Measurements from ENCODE around the gene CYP27B1. TPM values are rescaled to one million over a fixed set of nuclear protein-coding genes. Genes with fewer than 3 reads are reported as not detected.

The CYP27B1 gene
- total RNA-seq, 2 experiments from 2014 or later: 10.8 to 11.4 TPM

DNA sequence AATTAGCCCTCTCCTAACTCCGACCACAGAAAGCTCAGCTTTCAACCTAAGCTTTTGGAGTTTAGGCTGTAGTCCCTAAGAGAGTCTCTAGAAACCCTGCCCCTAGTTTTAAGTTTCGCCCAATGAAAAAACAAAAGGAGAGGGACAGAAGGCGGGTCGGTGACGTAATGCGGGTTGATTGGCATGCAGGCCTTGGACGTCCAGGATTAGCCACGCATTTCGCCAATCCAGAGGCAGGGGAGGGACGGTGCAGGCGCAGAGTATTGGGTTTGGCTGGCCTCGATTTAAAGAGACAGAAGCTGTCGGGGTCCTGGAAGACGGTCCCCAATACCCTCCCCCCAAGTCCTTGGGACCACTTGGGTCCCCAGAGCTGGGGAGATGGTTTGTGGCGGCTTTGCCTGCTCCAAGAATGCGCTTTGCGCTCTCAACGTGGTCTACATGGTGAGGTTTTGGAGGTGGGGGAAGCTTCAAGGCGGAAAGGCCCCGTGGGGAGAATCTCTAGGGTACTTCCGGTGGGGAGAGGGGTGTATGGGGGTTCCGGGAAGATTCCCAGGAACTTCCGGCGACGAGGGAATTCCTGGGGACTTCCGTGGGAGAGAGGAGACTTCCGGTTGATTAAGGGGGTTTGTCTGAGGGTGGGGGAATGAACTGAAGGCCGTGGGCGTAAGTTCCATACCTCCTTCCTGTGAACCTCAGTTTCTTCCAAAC lies 21.9 kb downstream of the CYP27B1 start, which contains the start of gene TSPAN31:
Gene TSPAN31 (plus strand): TSS at position 263 of the 708 bp plus-strand sequence. CDS start 116 bp downstream, at position 379.
- POLR2A ChIA-PET: interaction anchor here (0.5 to 1.0 kb wide), 4 partner anchors 12 to 198 kb away, joined by 3 to 6 read pairs (median 3); partner anchors contain the start of gene DCTN2

DNA sequence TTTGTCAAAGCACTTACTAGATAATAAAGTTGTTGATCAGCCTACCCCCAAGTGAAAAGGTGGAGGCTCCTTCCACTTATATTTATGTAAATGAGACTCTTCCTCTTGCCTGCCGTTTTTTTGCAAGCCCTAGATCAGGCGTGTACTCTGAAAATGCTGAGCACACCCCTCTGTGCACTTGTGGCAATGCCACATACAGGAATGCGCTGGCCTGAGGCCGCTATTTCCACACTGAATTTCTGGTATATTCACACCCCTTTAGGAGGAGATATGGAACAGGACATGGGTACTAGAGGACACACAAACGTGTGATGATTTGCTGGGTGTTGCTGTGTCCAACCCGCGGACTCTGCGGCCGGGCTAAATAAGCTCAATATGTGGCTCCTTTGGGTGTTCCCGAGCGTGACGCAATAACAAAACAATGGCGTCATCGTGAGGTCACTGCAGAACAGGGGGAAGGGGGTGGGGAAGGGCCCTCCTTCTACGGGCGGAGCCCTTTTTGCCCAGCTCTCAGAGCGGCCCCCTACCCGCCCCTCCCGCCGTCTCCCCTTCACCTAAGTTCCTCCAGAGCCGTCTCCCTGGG lies 22.6 kb downstream of the CYP27B1 start:
- POLR2A ChIA-PET: interaction anchor here (0.5 to 1.0 kb wide), 4 partner anchors 12 to 198 kb away, joined by 3 to 6 read pairs (median 3); partner anchors contain the start of gene DCTN2

More for the DNA sequence above, 21.9 kb downstream of the CYP27B1 start, which contains the start of gene TSPAN31:
- CTCF ChIA-PET: interaction anchor here (1.1 to 1.2 kb wide), 4 partner anchors 11 to 154 kb away, joined by 3 to 5 read pairs (median 4); partner anchors contain the start of gene TSFM

DNA sequence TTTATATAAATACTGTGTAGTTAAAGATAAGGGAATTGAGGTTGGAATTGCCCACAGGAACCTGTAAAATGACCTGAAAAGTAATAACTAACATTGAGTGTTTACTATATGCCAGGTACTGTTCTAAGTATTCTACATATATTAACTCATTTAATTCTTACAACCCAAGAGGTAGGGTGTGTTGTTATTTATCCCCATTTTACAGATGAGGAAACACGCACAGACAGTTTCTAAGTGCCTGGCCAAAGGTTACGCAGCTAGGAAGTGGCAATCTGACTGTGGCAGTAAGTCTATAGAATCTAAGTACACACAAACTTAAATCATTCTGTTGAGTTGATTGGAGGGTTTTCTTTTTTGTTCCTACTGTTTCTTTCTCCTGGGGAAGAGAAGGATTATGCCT lies 23.1 kb downstream of the CYP27B1 start:
- ChIA-PET POLR2A (no interaction called here), CTCF (interaction anchor here (1.1 kb wide), 1 partner anchor 155 kb away, joined by 4 read pairs; no protein-coding TSS in a partner anchor)

More for the DNA sequence above, 22.6 kb downstream of the CYP27B1 start:
- CTCF ChIA-PET: interaction anchor here (1.1 to 1.2 kb wide), 4 partner anchors 12 to 155 kb away, joined by 3 to 5 read pairs (median 4); partner anchors contain the start of gene TSFM

DNA sequence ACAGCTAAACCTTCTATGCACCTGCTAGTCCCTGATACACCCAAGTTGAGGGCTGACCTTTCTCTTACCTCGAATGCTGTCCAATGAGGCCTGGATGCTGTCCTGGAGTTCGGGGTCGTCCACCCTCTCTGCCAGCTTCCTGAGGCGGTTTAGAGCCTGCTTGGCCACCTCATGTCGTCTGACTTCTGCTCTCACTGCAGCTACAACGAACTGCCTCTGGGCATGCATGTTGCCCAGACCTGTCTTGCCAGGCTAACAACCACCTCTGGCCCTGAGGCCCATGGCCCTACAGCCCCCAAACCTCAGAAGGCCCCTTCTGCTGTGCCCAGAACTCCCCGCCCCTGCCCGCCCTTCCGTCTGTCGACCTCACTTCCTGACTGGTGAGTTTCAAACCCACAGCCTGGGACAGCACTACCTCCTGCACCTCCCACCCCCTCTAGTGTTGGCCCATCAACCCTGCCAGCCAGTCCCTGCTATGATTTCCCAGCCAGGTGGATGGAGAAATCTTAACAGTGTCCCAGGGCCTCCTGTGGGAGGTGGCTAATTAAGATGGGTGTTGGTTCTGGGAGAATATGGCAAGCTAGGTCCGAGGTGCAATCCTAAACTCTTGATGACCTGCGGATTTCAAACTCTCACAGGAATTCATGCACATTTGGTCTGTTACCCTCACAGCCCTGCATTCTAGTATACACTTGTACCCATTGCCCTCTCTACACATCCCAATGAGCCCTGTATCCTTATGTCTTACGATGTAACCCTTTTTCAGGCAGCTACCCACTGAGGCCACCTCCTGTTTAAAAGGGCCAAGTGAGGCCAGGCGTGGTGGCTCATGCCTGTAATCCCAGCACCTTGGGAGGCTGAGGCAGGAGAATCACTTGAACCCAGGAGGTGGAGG lies 24.8 kb downstream of the CYP27B1 start:
- CTCF ChIA-PET: interaction anchor here (0.6 to 1.9 kb wide), 7 partner anchors 9 to 115 kb away, joined by 3 to 9 read pairs (median 4); partner anchors contain the start of gene OS9
- POLR2A ChIA-PET: interaction anchor here (0.6 to 1.2 kb wide), 2 partner anchors 48 to 174 kb away, joined by 4 to 5 read pairs; partner anchors contain the start of gene OS9

DNA sequence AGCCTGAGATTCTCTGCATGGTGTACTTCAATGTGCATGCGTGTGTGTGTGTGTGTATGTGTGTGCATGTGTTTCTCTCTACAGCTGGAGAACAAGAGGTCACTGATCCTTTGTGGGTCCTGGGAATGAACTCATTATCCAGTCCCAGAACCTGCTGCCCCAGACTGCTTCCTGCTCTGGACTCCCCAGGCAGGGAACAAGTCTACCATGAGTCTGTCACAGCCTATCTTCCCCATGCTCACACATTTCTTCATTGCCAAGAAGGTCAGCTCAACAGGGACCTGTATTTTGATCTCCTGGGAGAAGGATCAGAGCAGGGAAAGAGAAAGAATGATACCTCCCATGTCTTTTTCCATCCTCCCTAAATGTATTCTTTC lies 25.5 kb downstream of the CYP27B1 start:
- CTCF ChIA-PET: interaction anchor here (1.1 to 1.9 kb wide), 7 partner anchors 9 to 158 kb away, joined by 3 to 9 read pairs (median 5); partner anchors contain the start of gene OS9
- POLR2A ChIA-PET: interaction anchor here (0.6 to 1.2 kb wide), 2 partner anchors 47 to 173 kb away, joined by 4 to 5 read pairs; partner anchors contain the start of gene OS9

DNA sequence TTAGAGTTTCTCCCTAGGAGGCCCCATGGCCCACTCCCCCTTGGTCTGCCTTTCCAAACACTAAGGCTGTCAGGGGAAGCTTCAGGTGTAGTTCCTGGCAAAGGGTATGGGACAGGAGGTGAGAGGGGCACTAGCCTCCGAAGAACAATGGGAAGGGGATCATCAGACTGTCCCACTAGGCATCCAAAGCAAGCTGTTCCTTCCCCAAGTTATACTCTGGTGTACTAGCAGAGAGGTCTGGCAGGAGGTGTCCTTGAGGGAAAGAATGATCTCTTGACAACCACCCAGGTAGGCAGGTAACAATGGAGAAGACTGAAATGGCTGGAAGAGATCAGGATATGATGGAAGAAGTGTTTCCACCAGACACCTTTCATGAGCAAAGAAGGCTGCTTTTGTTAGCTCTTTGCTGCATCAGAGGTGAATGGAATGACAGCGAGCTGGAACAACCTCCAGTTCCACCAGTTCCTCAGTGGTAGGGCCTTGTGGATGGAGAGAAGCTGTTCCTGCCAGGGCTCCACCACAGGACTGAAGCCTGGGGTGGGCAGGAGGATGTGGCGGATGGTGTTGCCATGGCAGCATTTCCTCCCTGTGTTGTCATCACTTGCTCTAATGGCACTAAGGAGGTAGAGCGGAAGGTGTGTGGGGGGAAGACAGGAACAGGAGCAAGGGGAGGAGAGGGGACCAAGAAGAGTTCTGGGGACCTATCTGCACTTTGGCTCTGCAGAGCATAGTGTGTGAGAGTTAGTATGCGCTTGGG lies 26.0 kb downstream of the CYP27B1 start:
- CTCF ChIA-PET: interaction anchor here (0.5 to 1.9 kb wide), 9 partner anchors 10 to 984 kb away, joined by 3 to 9 read pairs (median 4); partner anchors contain the start of gene OS9
- POLR2A ChIA-PET: interaction anchor here (0.6 kb wide), 2 partner anchors 217 to 367 kb away, joined by 3 to 17 read pairs; no protein-coding TSS in a partner anchor

DNA sequence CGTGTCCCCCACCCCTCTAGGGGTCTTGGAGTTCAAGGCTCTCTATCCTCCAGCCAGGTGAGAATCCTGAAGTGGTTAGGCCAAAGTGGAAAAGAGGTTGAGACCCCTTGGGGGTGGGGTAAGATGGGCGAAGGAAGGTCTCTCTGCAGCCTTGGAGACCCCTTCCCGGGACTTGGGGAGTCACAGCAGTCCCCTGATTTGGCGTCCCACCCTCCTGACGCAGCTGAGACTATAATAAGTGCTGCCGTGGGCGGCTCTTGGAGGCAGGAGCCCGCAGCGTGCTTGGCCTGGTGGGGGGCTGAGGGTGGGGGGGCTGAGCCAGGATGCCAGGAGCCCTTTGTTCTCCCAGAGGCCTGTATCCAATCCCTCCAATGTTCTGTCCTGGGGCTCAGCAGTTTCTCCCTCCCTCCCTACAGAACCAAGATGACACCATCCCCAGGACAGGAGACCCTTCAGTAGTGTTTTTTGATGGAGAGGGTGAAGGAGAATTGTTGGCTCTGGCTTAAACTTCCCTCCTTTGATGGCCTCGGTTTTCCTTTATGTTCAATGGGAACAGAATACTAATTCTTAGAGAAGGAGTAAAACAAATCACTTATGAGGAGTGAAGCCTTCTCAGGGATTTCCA lies 26.9 kb downstream of the CYP27B1 start:
- ChIA-PET POLR2A (interaction anchor here (1.2 kb wide), 1 partner anchor 17 kb away, joined by 3 read pairs; no protein-coding TSS in a partner anchor), CTCF (interaction anchor here (1.0 kb wide), 2 partner anchors 17 to 156 kb away, joined by 3 read pairs; no protein-coding TSS in a partner anchor)

DNA sequence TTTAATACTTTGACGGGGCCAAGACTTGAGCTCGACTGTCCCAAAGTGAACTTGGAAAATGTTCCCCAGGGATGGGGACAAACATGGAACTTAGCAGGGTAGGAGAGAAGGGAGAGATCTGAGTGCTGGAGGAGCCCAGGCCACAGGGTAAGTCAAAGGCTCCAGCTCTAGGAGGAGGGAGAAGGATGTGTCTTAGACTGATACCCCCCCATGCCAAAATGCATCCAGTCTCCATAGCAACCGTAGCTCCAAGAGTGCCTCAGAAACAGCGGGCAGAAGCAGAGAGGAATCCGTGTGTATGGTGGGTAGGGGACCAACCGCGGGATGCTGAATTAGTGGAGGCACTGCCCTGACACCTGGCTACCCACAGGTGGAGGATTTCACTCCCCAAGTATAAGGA lies 27.5 kb downstream of the CYP27B1 start:
- ChIA-PET POLR2A (interaction anchor here (1.2 kb wide), 1 partner anchor 17 kb away, joined by 3 read pairs; no protein-coding TSS in a partner anchor), CTCF (interaction anchor here (1.0 kb wide), 1 partner anchor 156 kb away, joined by 3 read pairs; no protein-coding TSS in a partner anchor)

DNA sequence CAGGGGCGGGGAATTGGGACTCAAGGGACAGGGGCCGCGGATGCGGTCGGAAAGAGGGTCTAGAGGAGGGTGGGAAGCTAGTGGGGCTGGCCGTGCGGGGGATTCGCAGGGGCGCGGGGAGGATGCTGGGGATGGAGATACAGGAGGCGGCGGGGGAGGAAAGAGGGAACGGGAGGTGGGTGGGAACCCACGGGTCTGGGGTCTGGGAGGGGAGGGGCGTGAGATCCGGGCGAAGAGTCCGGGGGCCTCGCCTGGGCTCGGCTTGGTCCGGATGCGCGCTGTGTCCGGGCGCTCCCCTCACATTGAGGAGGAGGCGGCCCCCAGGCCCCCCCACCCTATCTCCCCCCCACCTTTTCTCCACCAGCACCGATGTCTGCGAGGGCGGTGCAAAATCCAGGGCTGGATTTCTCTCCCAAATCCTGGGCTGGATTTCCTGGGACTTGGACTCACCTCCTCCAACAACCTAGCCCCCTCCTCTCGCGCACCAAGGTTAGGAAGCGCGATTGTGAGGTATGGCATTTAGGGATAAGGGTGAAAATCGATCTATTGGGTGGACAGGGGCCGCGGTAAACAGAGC lies 28.1 kb downstream of the CYP27B1 start, which contains the start of gene AGAP2:
Gene AGAP2 (minus strand): TSS at position 82 of the 577 bp plus-strand sequence. CDS start 496 bp downstream, outside the sequence.
- POLR2A ChIA-PET: interaction anchor here (1.2 kb wide), 1 partner anchor 16 kb away, joined by 3 read pairs; no protein-coding TSS in a partner anchor
- CTCF ChIA-PET: interaction anchor here (1.0 kb wide), 1 partner anchor 155 kb away, joined by 3 read pairs; no protein-coding TSS in a partner anchor

DNA sequence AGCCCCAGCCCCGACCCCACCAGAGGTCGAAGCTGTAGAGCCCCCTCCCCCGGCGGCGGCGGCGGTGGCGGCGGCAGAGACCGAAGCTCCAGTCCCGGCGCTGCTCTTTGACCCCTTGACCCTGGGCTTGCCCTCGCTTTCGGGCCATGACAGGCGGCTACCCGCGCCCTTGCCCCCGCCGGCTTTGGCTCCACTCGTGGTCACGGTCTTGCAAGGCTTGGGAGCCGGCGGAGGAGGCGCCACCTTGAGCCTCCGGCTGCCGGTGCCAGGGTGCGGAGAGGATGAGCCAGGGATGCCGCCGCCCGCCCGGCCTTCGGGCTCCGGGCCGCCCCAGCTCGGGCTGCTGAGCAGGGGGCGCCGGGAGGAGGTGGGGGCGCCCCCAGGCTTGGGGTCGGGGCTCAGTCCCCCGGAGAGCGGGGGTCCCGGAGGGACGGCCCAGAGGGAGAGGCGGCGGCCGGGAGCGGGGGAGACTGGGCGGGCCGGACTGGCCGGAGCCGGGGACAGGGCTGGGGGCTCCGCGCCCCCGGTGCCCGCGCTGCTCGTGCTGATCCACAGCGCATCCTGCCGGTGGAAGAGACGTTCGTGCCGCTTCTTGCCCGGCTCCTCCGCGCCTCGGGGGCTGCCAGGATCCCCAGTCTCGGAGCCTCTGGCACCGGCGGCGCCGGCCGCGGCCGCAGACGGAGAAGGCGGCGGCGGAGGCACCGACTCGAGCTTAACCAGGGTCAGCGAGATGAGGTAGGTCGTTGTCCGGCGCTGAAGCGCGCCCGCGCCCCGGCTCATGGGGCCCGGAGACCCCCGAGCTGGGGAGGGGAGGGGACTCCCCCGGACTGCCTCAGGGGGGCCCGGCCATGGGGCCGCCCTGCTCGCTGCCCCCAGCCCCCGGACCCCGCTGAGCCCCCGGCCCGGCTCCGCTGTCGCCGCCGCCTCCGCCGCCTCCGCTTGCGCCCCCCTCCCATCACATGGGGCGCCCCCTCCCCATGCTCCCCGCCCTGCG lies 29.1 kb downstream of the CYP27B1 start:
- ChIA-PET CTCF (no interaction called here), POLR2A (no interaction called here)

DNA sequence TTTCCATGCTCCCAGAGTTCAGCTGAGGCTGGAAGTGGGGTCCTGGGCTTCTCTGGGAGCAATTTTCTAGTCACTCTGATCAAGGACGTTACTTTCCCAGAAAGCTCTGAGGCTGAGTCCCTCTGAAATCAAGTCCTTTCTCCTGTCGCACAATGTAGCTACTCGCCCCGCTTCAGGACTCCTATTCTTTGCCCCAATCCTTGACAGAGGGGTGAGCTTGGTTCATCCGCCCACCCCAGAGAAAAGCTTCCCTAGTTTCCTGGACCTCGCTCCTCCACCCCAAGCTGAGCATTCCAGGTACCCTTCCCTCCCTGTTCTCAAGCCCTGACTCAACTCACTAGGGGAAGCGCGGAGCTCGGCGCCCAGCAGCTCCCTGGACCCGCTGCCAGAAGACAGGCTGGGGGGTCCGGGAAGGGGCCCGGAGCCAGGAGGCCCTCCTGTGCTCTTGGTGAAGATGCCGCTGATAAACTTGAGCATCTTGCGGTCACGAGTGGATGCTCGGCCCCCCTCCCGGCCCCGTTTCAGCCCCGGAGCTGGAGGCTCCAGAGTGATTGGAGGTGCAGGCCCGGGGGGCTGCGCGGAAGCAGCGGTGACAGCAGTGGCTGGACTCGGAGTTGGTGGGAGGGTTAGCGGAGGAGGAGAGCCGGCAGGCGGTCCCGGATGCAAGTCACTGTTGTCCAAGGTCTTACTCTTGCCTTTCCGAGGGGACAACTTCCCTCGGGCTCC lies 30.0 kb downstream of the CYP27B1 start:
- ChIA-PET CTCF (no interaction called here), POLR2A (no interaction called here)

DNA sequence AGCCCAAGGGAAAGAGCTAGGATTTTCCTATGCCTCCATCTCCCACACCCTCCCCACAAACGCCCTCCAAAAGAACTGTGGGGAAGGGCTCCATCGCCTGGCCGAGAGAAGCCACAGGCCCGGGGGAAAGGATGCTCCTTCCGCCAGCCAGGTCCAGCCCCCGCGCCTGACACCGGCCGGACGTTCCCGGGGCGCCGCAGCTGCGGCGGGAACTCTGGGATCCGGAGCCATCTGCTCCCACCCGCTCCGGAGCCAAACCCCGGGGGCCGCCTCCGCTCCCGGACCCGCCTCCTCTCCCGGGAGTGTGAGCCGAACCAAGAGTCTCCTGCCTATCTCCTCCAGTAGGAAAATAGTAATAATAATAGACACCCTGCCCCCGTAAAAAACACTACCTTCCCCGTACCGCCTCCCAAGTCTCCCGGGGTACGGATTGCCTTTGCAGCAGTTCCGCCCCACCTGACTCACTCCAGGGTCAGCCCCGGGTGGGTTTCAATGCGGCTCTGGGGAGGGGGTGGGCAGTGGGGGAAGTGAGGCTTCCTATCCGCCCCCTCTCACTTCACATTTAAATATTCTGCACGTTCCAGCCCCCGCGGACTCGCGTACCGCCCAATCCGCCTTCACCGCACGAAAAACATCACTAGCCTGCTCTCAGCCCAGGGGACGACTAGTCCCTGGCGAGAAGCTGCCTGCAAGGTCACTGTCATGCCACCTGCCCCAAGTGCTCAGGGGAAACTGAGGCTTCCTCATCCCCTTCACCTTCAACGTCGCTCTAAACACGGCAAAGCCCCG lies 30.7 kb downstream of the CYP27B1 start:
- ChIA-PET CTCF (no interaction called here), POLR2A (no interaction called here)

DNA sequence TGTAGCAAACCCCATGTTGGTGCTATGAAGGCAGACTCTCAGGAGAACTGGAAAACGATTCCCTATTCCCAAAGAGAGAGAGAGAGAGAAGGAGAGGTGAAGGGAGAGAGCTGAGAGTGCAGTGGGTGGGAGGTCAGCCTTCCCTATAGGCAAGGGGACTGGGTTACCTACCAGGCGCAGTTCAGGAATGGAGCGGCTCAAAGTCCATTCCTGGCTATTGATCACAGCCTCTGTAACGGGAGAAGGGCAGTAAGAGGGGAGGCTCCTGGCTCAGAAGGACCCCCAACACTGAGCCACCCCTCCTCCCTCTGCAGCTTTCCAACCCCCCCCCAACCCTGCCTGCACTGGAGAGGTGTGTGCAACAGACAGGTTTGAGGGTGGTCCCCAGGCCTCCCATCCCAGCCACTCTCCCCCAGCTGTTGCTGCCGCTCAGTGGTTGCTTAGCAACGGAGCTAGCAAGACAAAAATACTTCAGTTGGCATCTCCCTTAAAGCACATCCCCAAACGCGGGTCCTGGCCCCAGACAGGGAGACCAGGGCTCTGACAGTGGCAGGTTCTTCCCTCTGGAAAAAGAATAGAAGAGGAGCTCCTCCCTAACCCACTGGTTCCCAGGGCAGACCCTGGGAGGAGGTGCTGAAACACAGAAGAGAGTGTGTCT lies 31.6 kb downstream of the CYP27B1 start:
- ChIA-PET CTCF (no interaction called here), POLR2A (no interaction called here)

DNA sequence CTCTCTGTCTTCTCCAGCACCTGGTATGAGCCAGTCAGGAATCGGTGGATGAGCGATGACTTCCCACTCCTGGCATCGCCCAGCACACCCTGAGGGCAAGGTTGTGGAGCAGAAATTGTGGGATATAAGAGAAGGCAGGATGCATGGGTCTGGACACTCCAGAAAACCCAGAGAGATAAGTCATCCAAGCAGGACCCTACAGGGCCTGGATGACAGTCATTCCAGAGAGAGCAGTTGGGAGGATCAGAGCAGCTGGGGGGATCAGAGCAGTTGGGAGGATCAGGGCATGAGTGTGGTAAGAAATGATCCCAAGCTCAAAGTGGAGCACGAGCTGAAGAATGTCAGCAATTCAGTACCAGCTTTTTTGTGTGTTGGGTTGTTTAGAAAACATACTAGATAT lies 32.3 kb downstream of the CYP27B1 start:
- POLR2A ChIA-PET: no interaction called here
- CTCF ChIA-PET: no interaction called here
